Suprapubic skin (tissue), 4 donors: ENCODE measurements around the gene CEP295NL.

Experiments used
- POLR2A ChIP-seq, 2 donors: fragments of 450-650 bp; IDR thresholded peaks; one replicate each; pipeline ENCODE4 v1.6.1; 2017; ENCODE audit warnings: antibody characterized with exemption in 2 of 2, mild to moderate bottlenecking in 2 of 2, moderate library complexity in 2 of 2
- POLR2AphosphoS5 ChIP-seq, 3 donors: sonication (generic); formaldehyde crosslinking; IDR thresholded peaks; one replicate each; pipeline ENCODE4 v1.6.1; 2017; ENCODE audit warnings: antibody characterized with exemption in 3 of 3
- TF ChIP-seq, protein P1 (sequence below), 2 donors: fragments of 200-600 bp in 1 of 2; fragments of 450-650 bp in 1 of 2; sonication (generic) in 1 of 2; IDR thresholded peaks; one replicate each; pipeline ENCODE4 v1.5.1; 2016 to 2019; ENCODE audit warnings: antibody characterized with exemption in 2 of 2, mild to moderate bottlenecking in 1 of 2, moderate library complexity in 1 of 2

DNA sequence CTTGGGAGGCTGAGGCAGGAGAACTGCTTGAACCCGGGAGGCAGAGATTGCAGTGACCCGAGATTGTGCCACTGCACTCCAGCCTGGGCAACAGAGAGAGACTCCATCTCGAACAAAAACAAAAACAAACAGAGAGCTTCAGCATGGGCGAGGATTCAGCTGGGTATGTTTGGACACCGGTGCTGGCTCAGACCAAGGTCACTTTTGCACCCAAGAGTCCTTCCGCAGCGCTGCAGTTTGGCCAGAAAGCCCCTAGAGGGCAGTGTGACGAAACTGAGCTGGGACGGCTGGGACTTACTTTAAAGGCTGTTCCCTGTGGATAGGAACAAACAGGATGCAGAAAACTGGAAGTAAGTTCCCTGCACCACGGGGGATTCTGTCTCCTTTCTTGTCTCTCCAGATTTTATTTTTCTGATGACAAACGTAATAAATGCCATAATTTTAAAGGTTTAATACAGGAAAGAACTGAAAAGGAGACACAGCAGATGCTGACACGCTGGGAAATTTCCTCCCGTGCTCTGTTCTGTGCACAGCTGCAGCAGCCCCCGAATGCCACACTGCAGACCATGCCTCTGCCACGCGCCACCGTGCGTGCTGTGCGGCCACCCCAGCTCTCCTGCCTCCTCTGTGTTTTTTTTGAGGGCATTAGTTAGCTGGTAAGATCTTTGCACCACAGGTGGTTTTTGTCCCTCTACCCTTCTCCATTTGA is 37.2 kb downstream of the CEP295NL start:
- TF ChIP-seq, protein P1, sequence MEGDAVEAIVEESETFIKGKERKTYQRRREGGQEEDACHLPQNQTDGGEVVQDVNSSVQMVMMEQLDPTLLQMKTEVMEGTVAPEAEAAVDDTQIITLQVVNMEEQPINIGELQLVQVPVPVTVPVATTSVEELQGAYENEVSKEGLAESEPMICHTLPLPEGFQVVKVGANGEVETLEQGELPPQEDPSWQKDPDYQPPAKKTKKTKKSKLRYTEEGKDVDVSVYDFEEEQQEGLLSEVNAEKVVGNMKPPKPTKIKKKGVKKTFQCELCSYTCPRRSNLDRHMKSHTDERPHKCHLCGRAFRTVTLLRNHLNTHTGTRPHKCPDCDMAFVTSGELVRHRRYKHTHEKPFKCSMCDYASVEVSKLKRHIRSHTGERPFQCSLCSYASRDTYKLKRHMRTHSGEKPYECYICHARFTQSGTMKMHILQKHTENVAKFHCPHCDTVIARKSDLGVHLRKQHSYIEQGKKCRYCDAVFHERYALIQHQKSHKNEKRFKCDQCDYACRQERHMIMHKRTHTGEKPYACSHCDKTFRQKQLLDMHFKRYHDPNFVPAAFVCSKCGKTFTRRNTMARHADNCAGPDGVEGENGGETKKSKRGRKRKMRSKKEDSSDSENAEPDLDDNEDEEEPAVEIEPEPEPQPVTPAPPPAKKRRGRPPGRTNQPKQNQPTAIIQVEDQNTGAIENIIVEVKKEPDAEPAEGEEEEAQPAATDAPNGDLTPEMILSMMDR (IDR thresholded peaks at IDR 0.05) = peak; percentile 79 to 89
- TF ChIP-seq POLR2A (IDR thresholded peaks at IDR 0.05) = no peak
- peak in 1 of 3 donors; percentile 21 for TF ChIP-seq POLR2AphosphoS5 (IDR thresholded peaks at IDR 0.05)
